HG03097 (cell line): ENCODE measurements around the gene API5.
"Not testable (repeated sequence)": the region's sequence is repeated elsewhere in the genome, so short reads cannot be mapped to it uniquely, and the experiment has no call there.

Experiments
- ATAC-seq: cut with Tn5 transposase; IDR thresholded peaks from one replicate; pipeline ENCODE4 v1.9.1; 2021; ENCODE audit not compliant: unreplicated experiment, low FRiP score

API5 gene

GRCh38 chr11:43311791-43312607, at the start of gene API5:
Gene API5 (plus strand): TSS chr11:43311996. CDS start chr11:43312128, 132 bp downstream.
- peak; percentile 99 for ATAC-seq

- no peak for ATAC-seq
These were observed 43.8 kb upstream of the API5 start for GRCh38 chr11:43267856-43268580.

- ATAC-seq: no peak
These were observed 43.0 kb upstream of the API5 start for GRCh38 chr11:43268786-43269185.

GRCh38 chr11:43269254-43269918, 42.4 kb upstream of the API5 start:
- no peak for ATAC-seq

GRCh38 chr11:43270468-43270867, 41.3 kb upstream of the API5 start:
- ATAC-seq: no peak

- ATAC-seq: no peak
These were observed 33.4 kb upstream of the API5 start for GRCh38 chr11:43278193-43278956.

GRCh38 chr11:43282607-43283440, 29.0 kb upstream of the API5 start:
- ATAC-seq: peak; percentile 69

- no peak for ATAC-seq
These were observed 26.0 kb upstream of the API5 start for GRCh38 chr11:43285826-43286225.

- ATAC-seq: no peak
These were observed 22.4 kb upstream of the API5 start for GRCh38 chr11:43289368-43289767.

GRCh38 chr11:43298397-43298796, 13.4 kb upstream of the API5 start:
- ATAC-seq: no peak

- no peak for ATAC-seq
These were observed 4.2 kb downstream of the API5 start for GRCh38 chr11:43315966-43316365.

GRCh38 chr11:43316451-43316850, 4.7 kb downstream of the API5 start:
- no peak for ATAC-seq

GRCh38 chr11:43327987-43328386, 16.2 kb downstream of the API5 start:
- no peak for ATAC-seq

GRCh38 chr11:43328482-43328881, 16.7 kb downstream of the API5 start:
- ATAC-seq: no peak

GRCh38 chr11:43341159-43341558, 29.4 kb downstream of the API5 start:
- ATAC-seq: no peak

GRCh38 chr11:43351426-43351825, 39.6 kb downstream of the API5 start:
- not testable (repeated sequence) for ATAC-seq

- ATAC-seq: no peak
These were observed 42.5 kb downstream of the API5 start for GRCh38 chr11:43354311-43354710.

- no peak for ATAC-seq
These were observed 44.5 kb downstream of the API5 start for GRCh38 chr11:43356336-43356735.

GRCh38 chr11:43358279-43358800, 46.5 kb downstream of the API5 start:
- no peak for ATAC-seq
